T-helper 2 cell treated with Interferon-gamma antibody and Interleukin-4, amounts not matched to agents 100 ng/mL and 5 ng/mL, for 36 hours (primary cell): ENCODE results near the gene LYSMD1. TPM values are rescaled to one million over a fixed set of nuclear protein-coding genes. Genes with fewer than 3 reads are reported as not detected.

ENCODE experiments used
- intact Hi-C: fragments of 100-400 bp; cut with micrococcal nuclease; formaldehyde crosslinking; loops from one replicate; pipeline ENCODE4 v1.15.1; 2023
- total RNA-seq: library from RNA; stranded (reverse); gene quantifications from 2 replicates; pipeline ENCODE4 v1.2.3, GENCODE V29; 2022

Gene LYSMD1
- total RNA-seq, 1 donor from 2014 or later, result 2.9 TPM

DNA sequence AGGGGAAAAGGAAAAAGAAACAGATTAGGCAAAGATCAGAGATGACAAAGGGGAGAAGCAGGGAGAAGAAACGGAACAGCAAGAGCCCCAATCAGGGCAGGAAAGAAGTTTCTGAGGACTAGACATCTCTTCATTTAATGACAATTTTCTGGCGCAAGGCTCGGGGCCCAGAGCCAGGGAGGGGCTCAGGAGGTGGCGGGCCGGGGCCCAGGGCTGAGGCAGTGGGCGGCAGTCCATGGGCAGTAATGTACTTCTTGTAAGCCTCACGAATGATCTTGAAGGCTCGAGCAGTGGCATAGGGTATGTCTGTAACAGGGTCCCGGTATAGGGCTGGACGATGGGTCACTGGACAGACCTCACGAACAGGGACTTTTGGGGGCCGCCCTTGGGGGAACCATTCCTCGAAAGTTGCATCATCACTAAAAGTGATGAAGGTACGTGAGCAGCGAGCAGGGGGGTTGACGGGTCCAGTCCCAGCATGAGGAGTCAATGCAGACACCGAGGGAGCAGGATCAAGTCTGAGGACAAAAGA is 10.9 kb upstream of the LYSMD1 start:
- intact Hi-C loops, result no loop called here

DNA sequence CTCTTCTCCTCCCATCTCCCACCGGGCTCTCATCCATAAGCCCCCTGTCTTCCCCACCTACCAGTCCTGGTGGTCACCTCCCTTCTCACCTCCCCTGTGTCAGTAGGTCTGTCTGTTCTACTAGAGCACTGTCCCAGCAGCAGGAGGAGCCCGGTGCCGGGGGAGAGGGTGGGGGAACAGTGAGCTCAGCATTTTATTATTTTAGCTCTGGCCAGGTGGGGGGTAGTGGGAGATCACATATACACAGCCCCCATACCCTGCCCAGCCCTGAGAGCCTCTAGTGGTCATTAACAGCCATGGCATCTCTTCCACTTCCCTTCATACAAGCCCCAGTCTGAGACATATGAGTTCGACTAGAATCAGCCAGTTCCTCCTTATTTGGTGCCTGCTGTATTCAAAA is 10.2 kb upstream of the LYSMD1 start, which contains the start of gene TMOD4:
TMOD4 (minus strand) TSS at position 119 of the 400 bp plus-strand sequence. CDS start 1,106 bp downstream, outside the sequence.
- intact Hi-C loops, result no loop called here

DNA sequence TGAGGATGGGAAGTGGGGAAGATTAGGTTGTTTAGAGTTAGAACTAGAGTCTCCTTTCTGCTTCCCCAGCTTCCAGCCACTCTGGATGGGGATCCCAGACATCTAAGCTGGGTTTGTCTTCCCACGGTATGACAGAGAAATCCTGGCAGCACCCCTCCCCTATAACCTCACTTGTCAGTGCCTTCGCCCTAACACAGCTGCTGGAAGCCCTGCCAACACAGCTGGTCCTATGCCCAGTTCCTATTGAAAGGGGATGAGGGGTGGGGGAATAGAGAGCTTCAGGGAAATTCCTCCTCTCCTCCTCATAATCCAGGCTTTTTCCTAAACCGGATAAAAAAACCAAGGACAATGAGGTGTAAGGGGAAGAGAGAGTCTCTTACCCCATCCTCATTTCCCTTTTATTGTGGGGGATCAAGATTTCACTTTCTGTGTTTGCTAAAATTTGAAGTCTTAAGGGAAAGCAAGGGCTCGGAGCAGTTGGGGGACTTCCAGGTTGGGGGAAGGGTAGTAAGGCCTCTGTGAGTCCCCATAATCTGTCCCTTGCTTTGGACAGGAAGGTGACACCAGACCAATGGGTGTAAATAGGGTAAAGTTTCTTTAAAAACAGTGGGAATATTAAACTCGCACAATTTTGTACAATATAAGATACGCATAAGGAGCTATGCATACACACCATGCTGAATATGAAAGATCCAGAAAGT is 9.5 kb upstream of the LYSMD1 start:
- intact Hi-C loops, result no loop called here

DNA sequence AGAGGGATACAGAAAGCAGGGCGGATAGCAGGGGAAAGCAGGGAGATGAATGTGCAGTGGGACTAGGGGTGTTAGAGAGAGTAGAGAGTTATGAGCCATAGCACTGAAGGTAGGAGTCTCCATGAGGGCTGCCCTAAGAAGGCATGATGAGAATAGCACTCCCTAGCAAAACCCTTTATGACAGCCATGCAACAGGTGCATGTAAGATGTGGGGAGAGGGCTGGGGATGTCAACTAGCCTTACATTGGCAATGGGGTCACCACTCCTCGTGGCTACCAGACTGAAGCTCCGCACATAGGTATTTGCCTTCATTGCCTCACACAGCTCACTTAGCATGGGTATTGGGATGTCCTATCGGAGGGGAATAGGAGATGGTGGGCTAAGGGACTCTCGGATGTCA is 5.5 kb upstream of the LYSMD1 start:
- intact Hi-C loops, result no loop called here

DNA sequence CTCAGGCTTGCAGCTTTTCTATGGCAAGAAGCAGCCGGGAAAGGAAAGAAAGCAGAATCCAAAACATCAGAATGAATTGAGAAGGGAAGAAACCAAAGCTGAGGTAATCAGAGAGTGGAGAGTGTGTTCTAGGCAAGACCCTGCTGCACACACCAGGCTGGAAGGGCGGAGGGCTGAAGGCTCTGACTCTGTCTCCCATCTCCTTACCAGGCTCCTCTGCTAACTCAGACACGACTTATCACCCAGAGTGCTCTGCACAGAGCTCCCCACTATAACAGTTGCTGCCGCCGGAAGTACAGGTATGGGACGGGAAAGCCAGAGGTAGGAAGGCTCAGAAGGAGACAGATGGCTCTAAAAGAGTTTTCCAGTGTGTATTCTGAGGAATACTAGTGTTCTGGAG is 1.4 kb upstream of the LYSMD1 start:
- intact Hi-C loops, result no loop called here

DNA sequence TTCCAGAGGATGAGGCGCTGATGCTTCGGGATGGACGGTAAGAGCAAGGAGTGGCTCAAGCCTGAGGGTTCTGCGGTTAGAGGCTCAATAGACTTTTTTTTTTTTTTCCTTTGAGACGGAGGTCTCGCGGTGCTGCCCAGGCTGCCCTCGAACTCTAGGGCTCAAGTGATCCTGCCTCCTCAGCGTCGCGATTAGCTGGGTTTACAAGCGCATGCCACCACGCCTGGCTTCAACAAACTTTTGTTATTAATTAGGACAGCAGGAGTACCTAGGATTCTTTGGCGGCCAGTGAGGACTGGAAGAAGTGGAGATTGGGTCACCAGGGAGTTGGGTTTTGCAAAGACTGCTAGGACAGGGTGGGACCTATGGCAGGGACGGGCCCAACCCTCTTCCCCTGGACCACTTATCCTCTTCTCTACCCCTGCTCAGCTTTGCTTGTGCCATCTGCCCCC is 829 bp upstream of the LYSMD1 start:
- intact Hi-C loops, result loop anchor here (1.0 kb wide), 1 partner anchor 32 kb away; the partner anchor contains the start of gene PIP5K1A

DNA sequence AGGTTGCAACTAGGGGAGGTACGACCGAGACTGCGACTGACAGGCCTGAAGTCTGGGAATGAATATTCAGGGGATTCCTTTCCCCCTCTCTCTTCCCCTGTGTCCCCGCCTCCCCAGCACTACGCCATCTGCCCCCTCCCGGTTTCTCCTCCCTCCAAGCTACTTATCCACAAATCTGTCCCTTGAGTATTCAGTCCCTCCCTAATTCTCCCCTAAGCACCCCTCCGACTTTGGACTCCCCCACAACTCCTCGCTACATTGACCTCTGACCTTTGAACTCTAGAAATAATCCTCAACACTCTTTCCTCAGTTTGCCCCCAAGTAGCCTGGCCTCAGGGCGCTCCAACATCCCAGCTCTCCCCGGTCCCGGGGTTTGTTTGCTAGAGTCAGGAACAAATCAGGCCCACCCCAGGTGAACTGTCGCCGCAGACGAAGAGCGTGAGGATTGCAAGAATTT is 393 bp downstream of the LYSMD1 start:
- intact Hi-C loops, result loop anchor here (1.0 kb wide), 3 partner anchors 8 to 116 kb away; partner anchors contain the start of gene VPS72

DNA sequence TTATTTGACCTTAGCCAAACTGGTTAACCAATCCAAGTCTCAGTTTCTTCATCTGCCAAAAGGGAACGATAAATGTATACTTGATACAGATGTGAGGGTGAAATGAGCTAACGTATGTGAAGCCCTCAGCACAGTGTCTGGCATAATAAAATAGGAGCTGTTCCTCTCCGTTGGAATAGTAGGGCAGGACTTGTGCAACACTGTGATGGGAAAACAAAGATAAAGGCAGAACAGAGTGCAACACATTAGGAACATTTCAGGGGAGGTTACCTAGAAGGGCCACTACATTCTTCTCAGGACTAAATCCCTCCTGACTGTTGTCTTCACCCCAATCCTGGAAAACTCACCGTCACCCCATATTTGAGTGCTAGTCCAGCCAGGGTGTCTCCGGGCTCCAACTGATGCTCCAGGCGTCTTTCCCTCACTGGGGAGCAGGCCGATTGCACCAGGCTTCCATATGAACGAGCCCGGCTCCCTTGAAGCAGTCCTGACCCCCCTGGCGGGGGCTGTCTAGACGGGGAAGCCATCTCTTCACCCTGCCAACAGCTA is 896 bp downstream of the LYSMD1 start:
- intact Hi-C loops, result loop anchor here (1.0 kb wide), 3 partner anchors 8 to 116 kb away; partner anchors contain the start of gene VPS72

DNA sequence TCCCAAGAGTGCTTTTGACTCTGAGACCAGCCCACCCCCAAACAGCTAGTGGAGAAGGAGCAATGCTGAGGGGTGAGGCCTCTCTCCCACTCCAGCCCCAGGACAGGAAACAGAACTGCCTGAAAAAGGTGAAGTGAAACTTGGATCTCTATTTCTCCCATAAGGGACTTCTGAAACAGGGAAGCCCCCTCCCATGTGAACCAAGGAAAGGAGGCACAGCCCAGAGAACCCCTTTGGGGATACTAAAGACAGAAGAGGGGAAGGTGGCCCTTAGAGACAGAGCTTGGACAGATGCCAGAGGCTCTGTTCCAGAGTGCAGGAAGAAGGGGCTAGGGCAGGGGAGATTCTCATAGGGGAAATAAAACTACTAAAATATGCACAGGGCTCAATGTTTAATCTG is 6.3 kb downstream of the LYSMD1 start:
- intact Hi-C loops, result loop anchor here (5.0 kb wide), 2 partner anchors 38 to 152 kb away; partner anchors contain the start of genes MINDY1, PIP5K1A and PRUNE1

DNA sequence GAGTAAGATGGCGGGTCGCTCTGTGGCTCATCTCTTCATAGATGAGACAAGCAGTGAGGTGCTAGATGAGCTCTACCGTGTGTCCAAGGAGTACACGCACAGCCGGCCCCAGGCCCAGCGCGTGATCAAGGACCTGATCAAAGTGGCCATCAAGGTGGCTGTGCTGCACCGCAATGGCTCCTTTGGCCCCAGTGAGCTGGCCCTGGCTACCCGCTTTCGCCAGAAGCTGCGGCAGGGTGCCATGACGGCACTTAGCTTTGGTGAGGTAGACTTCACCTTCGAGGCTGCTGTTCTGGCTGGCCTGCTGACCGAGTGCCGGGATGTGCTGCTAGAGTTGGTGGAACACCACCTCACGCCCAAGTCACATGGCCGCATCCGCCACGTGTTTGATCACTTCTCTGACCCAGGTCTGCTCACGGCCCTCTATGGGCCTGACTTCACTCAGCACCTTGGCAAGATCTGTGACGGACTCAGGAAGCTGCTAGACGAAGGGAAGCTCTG is 6.9 kb downstream of the LYSMD1 start:
- intact Hi-C loops, result loop anchor here (5.0 kb wide), 2 partner anchors 38 to 152 kb away; partner anchors contain the start of genes MINDY1, PIP5K1A and PRUNE1

DNA sequence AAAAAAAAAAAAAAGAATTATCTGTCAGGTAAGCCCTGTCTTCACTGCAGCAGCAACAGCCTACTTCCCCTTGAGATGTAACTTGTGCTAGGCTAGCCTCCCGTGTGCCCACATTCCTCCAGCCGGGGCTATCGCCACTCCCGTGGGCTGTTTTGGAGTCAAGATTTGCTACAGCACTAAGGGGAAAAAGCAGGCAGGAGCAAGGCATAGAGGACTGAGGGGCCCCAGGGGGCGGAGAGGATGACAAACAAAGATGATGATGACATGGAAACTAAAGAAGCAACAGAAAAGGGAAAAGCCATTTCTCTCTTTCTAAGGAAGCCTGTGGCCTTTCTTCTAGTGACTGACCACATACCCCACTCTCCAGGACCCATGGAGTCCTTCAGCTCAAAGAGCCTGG is 7.4 kb downstream of the LYSMD1 start:
- intact Hi-C loops, result loop anchor here (5.0 kb wide), 2 partner anchors 39 to 151 kb away; partner anchors contain the start of genes MINDY1, PIP5K1A and PRUNE1

DNA sequence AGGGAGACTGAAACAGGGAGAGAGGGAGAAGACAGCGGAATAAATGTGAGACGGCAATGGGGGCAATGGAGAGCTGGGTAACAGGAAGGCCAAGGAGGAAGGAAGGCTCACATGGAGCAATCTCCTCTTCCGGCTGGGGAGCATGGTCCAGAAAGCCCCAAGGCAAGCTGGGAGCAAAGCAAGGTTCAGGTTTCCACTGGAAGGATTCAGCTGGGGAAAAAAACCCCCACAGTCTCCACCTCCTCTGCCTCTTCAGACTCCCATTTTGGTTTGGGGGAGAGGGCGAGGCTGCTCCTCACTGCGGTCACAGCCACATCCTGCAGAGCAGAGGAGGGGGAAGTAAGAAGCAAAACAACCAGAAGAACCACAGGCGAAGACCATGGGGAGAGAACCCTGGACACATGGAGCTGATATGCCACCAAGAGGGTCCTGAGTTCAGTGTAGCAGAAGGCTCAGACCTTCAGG is 8.6 kb downstream of the LYSMD1 start:
- intact Hi-C loops, result loop anchor here (1.0 to 5.0 kb wide), 5 partner anchors 8 to 594 kb away; partner anchors contain the start of genes CDC42SE1, LYSMD1, MINDY1 and PIP5K1A

DNA sequence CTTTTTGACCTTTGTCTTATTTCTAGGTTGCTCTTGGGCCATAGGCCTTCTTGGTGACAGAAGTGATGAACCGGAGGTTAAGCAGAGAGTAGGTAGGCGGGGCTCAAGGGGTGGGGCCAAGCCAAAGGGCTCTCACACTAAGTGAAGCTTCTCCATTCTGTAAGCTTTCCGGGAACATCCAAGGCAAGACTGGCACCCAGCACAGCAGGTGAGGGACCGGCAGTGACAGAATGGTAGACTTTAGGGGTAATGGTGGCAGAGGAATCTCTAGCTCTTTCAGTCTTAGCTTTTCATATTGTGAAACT is 9.2 kb downstream of the LYSMD1 start, which contains the start of gene TNFAIP8L2:
TNFAIP8L2 (plus strand) TSS at position 135 of the 305 bp plus-strand sequence. CDS start 2,049 bp downstream, outside the sequence.
- intact Hi-C loops, result loop anchor here (1.0 to 5.0 kb wide), 8 partner anchors 10 to 594 kb away; partner anchors contain the start of genes CDC42SE1, GABPB2, MINDY1 and PIP5K1A

DNA sequence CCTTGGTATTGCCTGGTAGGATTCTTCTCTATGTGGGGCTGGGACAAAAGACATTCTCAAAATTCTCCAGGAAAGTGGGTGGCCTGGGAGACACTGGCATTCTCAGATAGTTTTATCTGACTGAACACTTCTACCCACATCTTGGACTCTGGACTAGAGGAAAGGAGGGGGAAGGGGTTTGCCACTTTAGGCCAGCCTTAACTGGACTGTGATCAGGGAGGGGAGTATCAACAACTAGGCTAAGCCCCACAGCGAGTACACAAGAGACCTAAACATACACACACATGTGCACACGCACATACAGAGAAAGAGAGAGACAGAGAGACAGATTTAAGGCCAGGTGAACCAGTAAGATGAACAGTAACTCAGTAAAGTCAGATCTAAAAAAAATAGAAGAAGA is 18.0 kb downstream of the LYSMD1 start:
- intact Hi-C loops, result no loop called here

DNA sequence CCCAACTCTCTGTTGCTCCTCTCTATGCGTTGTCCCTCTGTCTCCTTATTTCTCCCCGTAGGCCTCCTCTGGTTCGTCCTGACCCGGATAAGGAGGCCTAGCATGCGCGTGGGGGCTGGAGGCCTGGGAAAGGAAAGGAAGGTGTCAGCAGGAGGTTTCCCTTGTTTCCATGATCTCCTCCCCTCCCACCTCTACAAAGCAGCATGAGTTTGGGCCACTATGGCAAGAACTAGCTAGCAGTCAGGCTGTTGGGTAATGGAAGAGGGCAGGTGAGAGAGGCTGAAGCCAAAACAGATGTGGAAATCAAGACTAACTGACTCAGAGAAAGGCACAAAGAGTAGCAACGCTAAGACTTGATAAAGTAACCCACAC is 18.6 kb downstream of the LYSMD1 start:
- intact Hi-C loops, result no loop called here

DNA sequence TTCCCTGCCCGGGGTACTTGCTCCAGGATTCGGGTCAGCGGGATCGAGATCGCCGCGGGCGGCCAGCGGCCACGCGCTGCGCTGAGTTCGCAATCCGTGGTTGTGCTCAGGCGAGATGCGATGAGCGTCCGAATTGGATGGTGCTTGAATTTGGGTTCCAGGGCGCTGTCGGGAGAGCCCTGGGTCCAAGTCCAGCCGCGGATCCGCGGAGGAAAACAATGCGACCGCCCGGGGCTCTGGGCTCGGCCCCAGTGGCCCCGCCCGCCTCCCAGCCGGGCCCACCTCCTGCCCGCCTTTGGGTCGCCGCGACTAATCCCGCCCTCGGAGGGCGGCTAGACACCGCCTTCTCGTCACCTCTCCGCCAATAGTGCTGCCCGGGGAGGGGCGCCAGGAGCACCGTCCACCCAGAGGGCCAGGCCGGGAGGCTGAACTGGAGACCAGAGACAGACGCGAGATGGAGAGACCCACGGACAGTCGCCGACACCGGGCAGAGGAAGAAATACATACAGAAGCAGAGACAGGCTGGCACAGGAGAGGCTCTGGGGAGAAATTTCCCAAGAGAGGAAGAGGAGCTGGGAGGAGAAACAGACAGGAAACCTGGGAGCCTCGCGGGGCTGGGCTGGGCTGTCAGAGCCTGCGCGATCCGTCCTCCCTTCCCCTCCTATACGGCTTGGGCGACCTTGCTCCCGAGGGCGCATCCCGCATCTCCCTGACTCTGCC is 19.1 kb downstream of the LYSMD1 start, which contains the start of gene SEMA6C:
SEMA6C (minus strand) TSS at position 220 of the 720 bp plus-strand sequence. CDS start 4,010 bp downstream, outside the sequence.
- intact Hi-C loops, result loop anchor here (1.0 kb wide), 1 partner anchor 10 kb away; the partner anchor contains the start of gene TNFAIP8L2

DNA sequence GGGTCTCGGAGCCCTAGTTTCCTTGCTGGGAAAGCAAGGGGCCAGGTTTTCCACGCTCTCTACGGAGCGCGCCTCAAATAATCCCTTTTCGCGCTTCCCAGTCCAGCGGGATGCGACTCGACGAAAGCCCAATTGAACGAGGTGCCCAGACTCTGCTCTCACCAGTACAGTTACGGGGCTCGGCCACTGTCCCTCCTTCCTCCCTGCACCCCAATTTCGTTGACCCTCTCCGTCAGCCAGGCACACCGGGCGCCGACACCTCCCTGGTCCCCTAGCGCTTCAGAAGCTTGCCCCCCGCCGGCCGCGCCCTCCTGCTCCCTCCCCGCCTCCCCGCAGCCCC is 19.7 kb downstream of the LYSMD1 start:
- intact Hi-C loops, result loop anchor here (1.0 kb wide), 1 partner anchor 10 kb away; the partner anchor contains the start of gene TNFAIP8L2

DNA sequence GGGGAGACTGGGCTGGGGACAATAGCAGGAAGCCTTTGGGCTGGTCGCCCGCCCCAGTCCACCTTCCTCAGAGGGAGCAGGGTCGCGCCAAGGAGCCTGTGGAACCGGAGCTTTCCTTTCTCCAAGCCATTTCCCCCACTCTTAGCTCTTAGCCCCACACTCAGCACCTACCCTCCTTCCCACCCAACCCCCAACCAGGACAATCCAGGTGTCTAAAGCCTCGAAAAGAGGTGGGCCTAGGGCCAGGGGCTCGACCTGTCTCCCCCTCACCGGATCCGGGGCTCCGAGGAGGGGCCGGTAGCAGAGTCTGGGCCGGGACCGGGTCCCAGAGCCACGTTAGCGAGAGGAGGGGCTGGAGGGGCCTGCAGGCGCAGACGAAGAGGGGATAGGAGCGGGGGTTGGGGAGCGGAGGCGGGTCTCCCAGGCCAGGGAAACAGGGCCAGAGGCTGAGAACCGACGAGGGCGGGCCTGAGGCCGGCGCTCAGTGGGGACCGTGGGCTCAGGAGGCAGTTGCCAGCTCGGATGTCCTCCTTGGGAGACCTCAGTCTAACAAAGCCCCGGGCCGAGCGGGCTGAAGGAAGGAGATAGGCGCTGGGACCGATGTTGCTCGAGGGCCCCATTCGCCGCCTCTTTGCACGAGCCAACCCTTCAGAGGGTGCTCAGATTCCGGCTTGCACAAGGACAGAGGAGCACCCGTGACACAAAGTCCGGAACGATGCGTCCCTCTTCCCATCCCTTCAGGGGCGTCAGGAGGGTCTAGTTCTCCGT is 20.2 kb downstream of the LYSMD1 start:
- intact Hi-C loops, result loop anchor here (1.0 kb wide), 1 partner anchor 11 kb away; the partner anchor contains the start of gene TNFAIP8L2

DNA sequence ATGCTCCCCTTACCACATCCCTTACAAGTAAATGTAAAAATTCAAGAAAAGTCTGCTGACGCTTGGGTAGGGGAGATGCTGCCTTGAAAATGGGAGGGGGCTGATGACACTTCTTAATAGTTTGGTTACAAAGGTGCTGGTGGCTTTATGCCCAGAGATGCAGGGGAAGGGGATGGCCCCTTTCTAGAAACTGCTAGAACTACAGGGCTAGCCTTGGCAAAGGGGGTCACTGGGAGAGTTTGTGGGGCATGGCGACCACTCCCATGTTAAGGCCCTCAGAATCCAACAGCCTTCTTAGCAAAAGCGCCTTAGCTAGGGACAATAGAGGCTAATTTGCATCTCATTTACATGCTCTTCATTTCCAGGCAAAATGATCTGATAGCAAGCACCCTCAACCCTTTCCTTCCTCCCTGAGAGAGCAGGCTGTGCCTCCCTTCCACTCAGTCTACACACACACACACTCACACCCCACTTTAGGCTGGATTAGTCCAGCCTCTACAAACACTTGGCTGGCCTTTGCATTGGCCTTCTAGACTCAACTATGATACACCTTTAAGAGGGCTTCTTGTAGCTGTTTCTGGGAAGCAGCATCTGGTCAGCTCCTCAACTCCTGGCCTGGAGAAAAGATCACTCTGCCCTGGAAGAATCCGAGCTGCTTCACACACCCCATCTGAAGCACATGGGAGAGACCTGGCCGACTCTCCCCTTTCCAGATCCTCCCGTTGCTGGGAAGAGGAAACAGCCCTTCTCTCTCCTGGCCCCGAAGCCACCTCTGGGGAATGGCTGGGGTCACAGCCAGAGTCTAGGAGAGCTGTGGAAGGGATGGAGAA is 21.0 kb downstream of the LYSMD1 start:
- intact Hi-C loops, result no loop called here
